ENCODE measurements around the gene KIAA0319L. TPM values are rescaled to one million over a fixed set of nuclear protein-coding genes. Genes with fewer than 3 reads are reported as not detected.

KIAA0319L gene
- total RNA-seq, 1 experiment from 2014 or later: 72.0 TPM

- H3K27me3 ChIP-seq (ENCODE audit: insufficient read depth, low read depth): no peaks in the 10 kb centered on the region
- H3F3A ChIP-seq (ENCODE audit: insufficient read depth, low read depth): peaks cover 12% of the 10 kb centered on the region; the same call in 1 of the 2 replicates
- TF ChIP-seq, protein P1, sequence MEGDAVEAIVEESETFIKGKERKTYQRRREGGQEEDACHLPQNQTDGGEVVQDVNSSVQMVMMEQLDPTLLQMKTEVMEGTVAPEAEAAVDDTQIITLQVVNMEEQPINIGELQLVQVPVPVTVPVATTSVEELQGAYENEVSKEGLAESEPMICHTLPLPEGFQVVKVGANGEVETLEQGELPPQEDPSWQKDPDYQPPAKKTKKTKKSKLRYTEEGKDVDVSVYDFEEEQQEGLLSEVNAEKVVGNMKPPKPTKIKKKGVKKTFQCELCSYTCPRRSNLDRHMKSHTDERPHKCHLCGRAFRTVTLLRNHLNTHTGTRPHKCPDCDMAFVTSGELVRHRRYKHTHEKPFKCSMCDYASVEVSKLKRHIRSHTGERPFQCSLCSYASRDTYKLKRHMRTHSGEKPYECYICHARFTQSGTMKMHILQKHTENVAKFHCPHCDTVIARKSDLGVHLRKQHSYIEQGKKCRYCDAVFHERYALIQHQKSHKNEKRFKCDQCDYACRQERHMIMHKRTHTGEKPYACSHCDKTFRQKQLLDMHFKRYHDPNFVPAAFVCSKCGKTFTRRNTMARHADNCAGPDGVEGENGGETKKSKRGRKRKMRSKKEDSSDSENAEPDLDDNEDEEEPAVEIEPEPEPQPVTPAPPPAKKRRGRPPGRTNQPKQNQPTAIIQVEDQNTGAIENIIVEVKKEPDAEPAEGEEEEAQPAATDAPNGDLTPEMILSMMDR (conservative IDR thresholded peaks at IDR 0.05): no peak
- TF ChIP-seq EZH2 (IDR thresholded peaks at IDR 0.05; ENCODE audit: low read depth): no peak
- H2AFZ ChIP-seq: no peak overlapping the region
- no peak overlapping the region for H3K27ac ChIP-seq
- peaks cover 5% of the 10 kb centered on the region; the same call in 1 of the 2 replicates for H3K4me1 ChIP-seq (replicated peaks; ENCODE audit: insufficient read depth)
- intact Hi-C loops (cut with micrococcal nuclease; ENCODE audit: unreplicated experiment): no loop called here
- H4K20me1 ChIP-seq (ENCODE audit: insufficient read depth): peaks cover 3% of the 10 kb centered on the region
- no peak overlapping the region for H3K4me3 ChIP-seq
- H3K79me2 ChIP-seq (ENCODE audit: low read depth): 0 out of 2 replicates have a peak, but pooled peaks cover 6% of the 10 kb centered on the region
- no TSS peak for BruUV-seq (replicated peaks)
- ChIA-PET CTCF (no interaction called here), POLR2A (ENCODE audit: unreplicated experiment) (no interaction called here)
- no peak overlapping the region for H3K4me2 ChIP-seq
- DNase-seq: no peak
- H3K9me2 ChIP-seq (ENCODE audit: insufficient read depth): no peaks in the 10 kb centered on the region
- no peaks in the 10 kb centered on the region for H3K9me3 ChIP-seq (ENCODE audit: insufficient read depth, low read depth)
- no peaks in the 10 kb centered on the region for H3K36me3 ChIP-seq (ENCODE audit: low read depth)
Measured at GRCh38 chr1:35536556-35537162, 20.5 kb downstream of the KIAA0319L start.

GRCh38 chr1:35535243-35535642 is 22.0 kb downstream of the KIAA0319L start:
- no peak for TF ChIP-seq EZH2 (IDR thresholded peaks at IDR 0.05; ENCODE audit: low read depth)
- TF ChIP-seq, protein P1 (conservative IDR thresholded peaks at IDR 0.05): no peak
- ChIA-PET CTCF (no interaction called here), POLR2A (ENCODE audit: unreplicated experiment) (interaction anchor here (0.7 kb wide), 1 partner anchor 9 kb away, joined by 3 read pairs; no protein-coding TSS in a partner anchor)

GRCh38 chr1:35533586-35533985 is 23.6 kb downstream of the KIAA0319L start:
- TF ChIP-seq EZH2 (IDR thresholded peaks at IDR 0.05; ENCODE audit: low read depth): no peak
- TF ChIP-seq, protein P1 (conservative IDR thresholded peaks at IDR 0.05): no peak
- DNase-seq: no peak
- Histone ChIP-seq H3K9me2 (ENCODE audit: insufficient read depth) (no peaks in the 10 kb centered on the region), H3K27me3 (ENCODE audit: insufficient read depth, low read depth) (no peaks in the 10 kb centered on the region), H3K4me1 (replicated peaks; ENCODE audit: insufficient read depth) (no peaks in the 10 kb centered on the region), H3K27ac (no peak overlapping the region), H3K4me3 (no peak overlapping the region), H3K79me2 (ENCODE audit: low read depth) (0 out of 2 replicates have a peak, but pooled peaks cover 6% of the 10 kb centered on the region), H4K20me1 (ENCODE audit: insufficient read depth) (no peaks in the 10 kb centered on the region), H3K4me2 (no peak overlapping the region), H3K36me3 (ENCODE audit: low read depth) (peaks cover 9% of the 10 kb centered on the region; the same call in 1 of the 2 replicates), H3K9me3 (ENCODE audit: insufficient read depth, low read depth) (peaks cover 24% of the 10 kb centered on the region; the same call in 1 of the 2 replicates), H2AFZ (no peak overlapping the region), H3F3A (ENCODE audit: insufficient read depth, low read depth) (no peaks in the 10 kb centered on the region)
- no TSS peak for BruUV-seq (replicated peaks)
- POLR2A ChIA-PET (ENCODE audit: unreplicated experiment): no interaction called here
- CTCF ChIA-PET: no interaction called here
- intact Hi-C loops (cut with micrococcal nuclease; ENCODE audit: unreplicated experiment): no loop called here

More at GRCh38 chr1:35535243-35535642, 22.0 kb downstream of the KIAA0319L start:
- intact Hi-C loops (cut with micrococcal nuclease; ENCODE audit: unreplicated experiment): no loop called here
- Histone ChIP-seq H3K79me2 (ENCODE audit: low read depth) (0 out of 2 replicates have a peak, but pooled peaks cover 6% of the 10 kb centered on the region), H3F3A (ENCODE audit: insufficient read depth, low read depth) (peaks cover 8% of the 10 kb centered on the region; the same call in 1 of the 2 replicates), H3K9me2 (ENCODE audit: insufficient read depth) (no peaks in the 10 kb centered on the region), H3K4me2 (no peak overlapping the region), H3K4me1 (replicated peaks; ENCODE audit: insufficient read depth) (peaks cover 5% of the 10 kb centered on the region; the same call in 1 of the 2 replicates), H3K9me3 (ENCODE audit: insufficient read depth, low read depth) (peaks cover 10% of the 10 kb centered on the region; the same call in 1 of the 2 replicates), H3K27me3 (ENCODE audit: insufficient read depth, low read depth) (no peaks in the 10 kb centered on the region), H3K4me3 (no peak overlapping the region), H2AFZ (no peak overlapping the region), H3K36me3 (ENCODE audit: low read depth) (peaks cover 9% of the 10 kb centered on the region; the same call in 1 of the 2 replicates), H3K27ac (no peak overlapping the region), H4K20me1 (ENCODE audit: insufficient read depth) (no peaks in the 10 kb centered on the region; the same call in none of the 2 replicates)
- BruUV-seq (replicated peaks): no TSS peak
- no peak for DNase-seq
